GM12873 (cell line): ENCODE measurements around the gene NLRP1.

Experiments used
- TF ChIP-seq, protein P1 (sequence below): IDR thresholded peaks from 2 replicates; pipeline ENCODE4 v1.5.1; 2012; ENCODE audit warnings: low read depth, mild to moderate bottlenecking, moderate library complexity, low read length, control low read depth; ENCODE audit not compliant: insufficient read depth; ENCODE audit errors: missing control alignments

NLRP1 gene

DNA sequence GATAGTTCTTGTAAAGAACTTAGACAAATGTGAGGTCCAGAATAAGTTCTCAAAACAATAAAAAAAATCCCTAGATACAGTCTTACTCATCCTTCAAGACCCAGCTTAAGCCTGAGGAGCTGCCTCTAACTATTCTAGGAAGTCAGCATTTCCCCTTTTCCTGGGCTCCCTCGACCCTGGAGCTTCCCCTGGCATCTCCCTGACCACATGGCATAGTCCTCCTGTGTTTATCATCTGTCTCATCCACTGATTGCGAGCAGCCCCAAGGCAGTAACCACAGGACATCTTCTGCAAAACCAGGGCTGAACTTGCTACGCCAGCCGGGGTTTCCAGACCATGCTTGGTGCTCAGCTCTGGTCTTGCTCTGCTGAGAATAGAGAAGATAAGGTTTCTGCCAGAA is 36.7 kb upstream of the NLRP1 start:
- TF ChIP-seq, protein P1, sequence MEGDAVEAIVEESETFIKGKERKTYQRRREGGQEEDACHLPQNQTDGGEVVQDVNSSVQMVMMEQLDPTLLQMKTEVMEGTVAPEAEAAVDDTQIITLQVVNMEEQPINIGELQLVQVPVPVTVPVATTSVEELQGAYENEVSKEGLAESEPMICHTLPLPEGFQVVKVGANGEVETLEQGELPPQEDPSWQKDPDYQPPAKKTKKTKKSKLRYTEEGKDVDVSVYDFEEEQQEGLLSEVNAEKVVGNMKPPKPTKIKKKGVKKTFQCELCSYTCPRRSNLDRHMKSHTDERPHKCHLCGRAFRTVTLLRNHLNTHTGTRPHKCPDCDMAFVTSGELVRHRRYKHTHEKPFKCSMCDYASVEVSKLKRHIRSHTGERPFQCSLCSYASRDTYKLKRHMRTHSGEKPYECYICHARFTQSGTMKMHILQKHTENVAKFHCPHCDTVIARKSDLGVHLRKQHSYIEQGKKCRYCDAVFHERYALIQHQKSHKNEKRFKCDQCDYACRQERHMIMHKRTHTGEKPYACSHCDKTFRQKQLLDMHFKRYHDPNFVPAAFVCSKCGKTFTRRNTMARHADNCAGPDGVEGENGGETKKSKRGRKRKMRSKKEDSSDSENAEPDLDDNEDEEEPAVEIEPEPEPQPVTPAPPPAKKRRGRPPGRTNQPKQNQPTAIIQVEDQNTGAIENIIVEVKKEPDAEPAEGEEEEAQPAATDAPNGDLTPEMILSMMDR: no peak

DNA sequence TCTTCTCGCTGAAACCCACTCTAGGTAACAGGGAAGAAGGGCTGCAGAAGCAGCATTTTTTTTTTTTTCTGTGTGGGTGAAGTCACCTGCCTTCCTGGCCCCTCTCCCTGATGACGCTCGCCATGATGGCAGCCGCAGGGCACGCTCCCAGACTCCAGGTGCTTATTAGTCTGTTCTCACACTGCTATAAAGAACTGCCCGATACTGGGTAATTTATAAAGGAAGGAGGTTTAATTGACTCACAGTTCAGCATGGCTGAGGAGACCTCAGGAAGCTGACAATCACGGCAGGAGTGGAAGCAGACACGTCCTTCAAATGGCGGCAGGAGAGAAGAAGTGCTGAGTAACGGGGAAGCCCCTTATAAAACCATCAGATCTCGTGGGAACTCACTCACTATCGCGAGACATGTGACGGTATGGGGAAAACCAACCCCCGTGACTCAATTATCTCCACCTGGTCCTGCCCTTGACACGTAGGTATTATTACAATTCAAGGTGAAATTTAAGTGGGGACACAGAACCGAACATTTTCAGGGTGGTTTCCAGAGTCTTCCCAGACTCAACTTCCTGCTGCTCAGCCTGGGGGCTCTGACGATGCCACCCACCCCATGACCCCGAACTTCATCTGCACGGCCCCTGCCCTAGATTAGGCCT is 34.9 kb upstream of the NLRP1 start:
- TF ChIP-seq, protein P1: no peak

DNA sequence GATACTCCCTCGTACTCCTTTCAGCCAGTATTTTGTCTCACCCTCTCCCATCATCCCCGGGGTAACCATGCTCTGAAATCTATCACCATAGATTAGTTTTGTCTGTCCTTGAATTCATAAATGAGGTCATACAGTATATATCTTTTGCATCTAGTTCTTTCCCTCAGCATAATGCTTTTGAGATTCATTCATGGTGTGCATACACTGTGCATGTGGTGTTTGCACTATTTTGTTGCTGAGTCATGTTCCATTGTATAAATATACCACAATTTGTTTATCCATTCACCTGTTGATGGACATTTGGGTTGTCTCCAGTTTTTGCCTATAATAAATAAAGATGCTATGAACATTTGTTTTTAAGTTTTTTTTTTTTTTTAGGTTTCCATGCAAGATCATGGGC is 34.2 kb upstream of the NLRP1 start:
- TF ChIP-seq, protein P1: no peak

DNA sequence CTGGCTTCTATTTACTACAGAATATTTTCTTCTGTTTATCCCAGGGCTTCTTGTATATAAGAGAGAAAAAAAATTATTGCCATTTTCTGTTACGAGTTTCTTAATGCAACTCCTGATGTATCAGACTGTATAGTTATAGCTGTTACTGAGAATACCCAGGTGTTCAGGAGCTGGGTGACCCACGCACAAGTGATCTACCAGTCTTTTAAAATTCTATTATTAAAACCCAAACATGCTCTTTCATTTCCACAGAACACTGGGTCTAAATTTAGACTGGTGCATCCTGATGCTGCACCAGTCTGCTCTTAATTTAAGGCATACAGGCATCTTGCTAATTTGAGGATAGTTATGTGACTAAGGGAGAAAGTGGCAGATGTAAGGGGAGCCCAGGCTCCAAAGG is 31.2 kb upstream of the NLRP1 start:
- TF ChIP-seq, protein P1: no peak

DNA sequence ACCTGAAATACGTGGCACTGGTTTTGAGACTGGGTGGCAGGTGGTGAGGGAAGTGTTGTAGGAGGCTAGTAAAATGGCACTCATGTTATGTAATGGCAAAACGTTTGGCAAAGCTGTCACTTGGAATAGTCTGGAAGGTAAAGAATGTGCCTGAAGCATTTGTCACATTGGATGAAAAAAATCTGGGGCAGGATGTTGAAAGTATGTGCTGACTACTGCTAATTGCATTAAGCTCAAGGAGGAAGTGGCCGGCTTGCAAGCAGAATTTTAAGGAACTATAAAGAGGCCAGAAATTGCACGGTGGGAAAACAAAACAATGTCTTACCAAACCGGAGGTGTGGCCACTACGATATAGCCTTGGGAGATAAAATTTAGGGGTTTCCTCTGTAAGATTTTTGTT is 26.6 kb upstream of the NLRP1 start:
- TF ChIP-seq, protein P1: no peak

DNA sequence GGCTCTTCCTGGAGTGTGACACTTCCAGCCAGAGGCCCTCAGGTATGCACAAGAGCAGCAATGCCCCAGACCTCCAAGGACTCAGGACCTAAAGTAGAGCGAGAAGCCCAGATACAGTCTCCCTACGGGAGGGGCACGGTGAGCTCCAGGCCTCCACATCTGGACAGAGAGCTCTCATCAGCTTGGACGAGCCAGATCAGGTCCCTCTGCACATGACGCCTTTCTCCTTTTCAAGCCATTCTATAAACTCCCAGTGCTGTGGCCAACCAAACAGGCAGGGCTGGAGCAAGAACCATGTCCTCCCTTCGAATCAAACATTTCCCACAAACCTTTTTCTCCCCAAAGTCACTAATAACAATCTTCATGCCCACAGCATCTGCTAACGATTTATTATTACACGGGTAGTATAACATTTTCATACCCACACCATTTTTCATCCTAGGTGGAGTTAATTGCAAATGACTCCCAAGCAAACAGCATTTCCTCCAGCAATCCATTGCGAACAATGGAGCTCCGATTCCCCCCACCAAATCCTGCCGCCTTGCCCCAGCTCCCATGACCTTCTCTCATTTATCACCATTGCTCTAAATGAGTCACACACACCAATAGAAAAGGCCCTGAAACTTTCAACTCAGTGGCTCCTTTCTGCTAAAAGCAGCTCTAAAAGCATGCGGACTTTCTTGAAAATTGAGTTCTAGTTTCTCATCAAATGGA is 24.2 kb upstream of the NLRP1 start:
- TF ChIP-seq, protein P1: no peak

DNA sequence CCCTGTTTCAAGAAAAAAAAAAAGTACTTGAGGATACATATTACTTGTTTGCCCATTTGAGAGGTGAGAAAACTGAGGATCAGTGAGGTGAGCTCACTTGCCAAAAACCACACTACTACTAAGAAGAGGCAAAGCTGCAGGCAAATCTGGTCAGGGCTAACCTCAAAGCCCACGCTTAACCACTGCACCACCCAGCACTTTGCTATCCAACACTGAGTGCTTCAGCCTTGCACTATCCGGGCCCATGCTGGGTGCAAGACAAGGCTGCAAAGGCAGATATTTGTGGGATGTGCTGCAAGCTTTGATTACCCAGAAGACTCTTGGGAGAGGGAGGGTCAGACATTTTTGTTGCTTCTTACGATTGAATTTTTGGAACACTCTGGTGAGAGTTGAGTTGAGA is 23.6 kb upstream of the NLRP1 start:
- TF ChIP-seq, protein P1: no peak
